Spleen (tissue), 11 donors: ENCODE results near the gene U2AF1. TPM values are rescaled to one million over a fixed set of nuclear protein-coding genes. Genes with fewer than 3 reads are reported as not detected.
"Not testable (repeated sequence)": the region's sequence is repeated elsewhere in the genome, so short reads cannot be mapped to it uniquely, and the experiment has no call there.

Source experiments
- DNase-seq: peaks from one replicate; pipeline ENCODE4 v3.0.0-alpha.2; 2020
- H3K27ac ChIP-seq, 8 donors: fragments of 200-600 bp; sonication (generic) in 7 of 8; 1 replicate in 4 of 8; 2 replicates in 4 of 8; pipeline versions ENCODE4 v1.5.0 to v1.8.0; 2016 to 2021; ENCODE audit warnings: inconsistent platforms in 4 of 8, mild to moderate bottlenecking in 4 of 8, moderate library complexity in 1 of 8
- H3K27me3 ChIP-seq, 7 donors: fragments of 200-600 bp; sonication (generic) in 6 of 7; replicated peaks in 1 of 7; 1 replicate in 4 of 7; 2 replicates in 3 of 7; pipeline versions ENCODE4 v1.5.0 to v1.8.0; 2016 to 2021; ENCODE audit warnings: inconsistent platforms in 3 of 7, mild to moderate bottlenecking in 1 of 7
- H3K36me3 ChIP-seq, 6 donors: fragments of 200-600 bp; sonication (generic) in 5 of 6; 1 replicate in 4 of 6; 2 replicates in 2 of 6; pipeline versions ENCODE4 v1.5.0 to v1.8.0; 2016 to 2021; ENCODE audit warnings: inconsistent platforms in 2 of 6
- H3K4me1 ChIP-seq, 6 donors: fragments of 200-600 bp; sonication (generic) in 5 of 6; 1 replicate in 3 of 6; 2 replicates in 3 of 6; pipeline versions ENCODE4 v1.5.0 to v1.8.0; 2016 to 2021; ENCODE audit warnings: inconsistent platforms in 3 of 6
- H3K4me3 ChIP-seq, 8 donors: fragments of 200-600 bp; sonication (generic) in 7 of 8; 1 replicate in 4 of 8; 2 replicates in 4 of 8; pipeline versions ENCODE4 v1.5.0 to v1.8.0; 2016 to 2021; ENCODE audit warnings: inconsistent platforms in 4 of 8, mild to moderate bottlenecking in 4 of 8, moderate library complexity in 2 of 8
- H3K9me3 ChIP-seq, 8 donors: fragments of 200-600 bp; sonication (generic) in 7 of 8; 1 replicate in 4 of 8; 2 replicates in 4 of 8; pipeline versions ENCODE4 v1.5.0 to v1.8.0; 2016 to 2021; ENCODE audit warnings: inconsistent platforms in 4 of 8
- WGBS, 5 donors: extraction: QIAGEN DNeasy Blood & Tissue Kit in 3 of 5; methylation state at CpG; one replicate each; pipeline versions ENCODE4 v1.1.5 to v1.1.7; 2013 to 2018; 5-methylcytosine and 5-hydroxymethylcytosine counted together
- intact Hi-C: fragments of 100-400 bp; cut with DNase I; formaldehyde crosslinking; loops from one replicate; pipeline ENCODE4 v1.15.0; 2023; ENCODE audit warnings: low total_unique reads
- polyA plus RNA-seq, 3 donors: library from polyadenylated mRNA; stranded (reverse); fragments of 200-250 nt; gene quantifications; one replicate each; pipeline ENCODE4 v1.2.1, GENCODE V29; 2013
- total RNA-seq, 7 donors: library from RNA; depleted of rRNA in 3 of 7; stranded (reverse); fragments of >200 nt in 3 of 7; fragmentation: NEBNext Ultra II Directional in 4 of 7; extraction: Animal tissue kit (Norgen Biotek cat#: 25700) in 4 of 7; gene quantifications; one replicate each; pipeline versions ENCODE4 v1.1.0 to v1.2.1, GENCODE V29; 2016 to 2021
- donor health status: healthy with polysubstance abuse.
- donor health status: DM: no; HTN: no; CAD: no; lungs with moderate emphysema.
- donor health status: DM: no; HTN: no; CAD: no.
- donor health status: Bipolar disorder and iron deficiency.
- donor health status: healthy.
- donor health status: DM: no; HTN: no; CAD: no.
- donor health status: DM: yes; HTN: yes; CAD: no.

Gene U2AF1
- total and polyA plus RNA-seq, 10 donors: 15.2 to 98.0 (median 51.3) TPM

- H3K27ac ChIP-seq, H3K9me3 ChIP-seq, H3K36me3 ChIP-seq, H3K4me1 ChIP-seq, intact Hi-C loops, H3K27me3 ChIP-seq, H3K4me3 ChIP-seq, DNase-seq: not testable (repeated sequence)
- WGBS, 5 donors: no CpG with 5 or more reads among the region's 24 CpGs
Observed at GRCh38 chr21:43082587-43083300, 24.6 kb downstream of the U2AF1 start.

- 0 to 9% methylated on average over 9 to 16 of the region's 28 CpGs; no CpG with 5 or more reads in 3 of the 5 donors for WGBS, 5 donors
- H3K4me3 ChIP-seq, intact Hi-C loops, H3K27me3 ChIP-seq, H3K4me1 ChIP-seq, H3K27ac ChIP-seq, DNase-seq, H3K36me3 ChIP-seq, H3K9me3 ChIP-seq: not testable (repeated sequence)
Observed at GRCh38 chr21:43076643-43077042, 30.7 kb downstream of the U2AF1 start.

GRCh38 chr21:43076023-43076637 lies 31.2 kb downstream of the U2AF1 start:
- H3K27me3 ChIP-seq, H3K9me3 ChIP-seq, DNase-seq, intact Hi-C loops, H3K4me1 ChIP-seq, H3K27ac ChIP-seq, H3K4me3 ChIP-seq, H3K36me3 ChIP-seq: not testable (repeated sequence)
- WGBS, 5 donors: no CpG with 5 or more reads among the region's 77 CpGs

GRCh38 chr21:43075170-43076022 lies 32.0 kb downstream of the U2AF1 start, which contains the start of gene CBS:
CBS (minus strand) TSS chr21:43075835; CDS start chr21:43072193, 3,642 bp downstream.
- H3K4me3 ChIP-seq, H3K4me1 ChIP-seq, H3K27ac ChIP-seq, H3K36me3 ChIP-seq, H3K9me3 ChIP-seq, intact Hi-C loops, DNase-seq, H3K27me3 ChIP-seq: not testable (repeated sequence)
- WGBS, 5 donors: no CpG with 5 or more reads among the region's 84 CpGs

- H3K4me1 ChIP-seq, H3K27me3 ChIP-seq, DNase-seq, H3K27ac ChIP-seq, H3K9me3 ChIP-seq, H3K4me3 ChIP-seq, intact Hi-C loops, H3K36me3 ChIP-seq: not testable (repeated sequence)
- no CpG with 5 or more reads among the region's 74 CpGs for WGBS, 5 donors
Observed at GRCh38 chr21:43074401-43075169, 32.8 kb downstream of the U2AF1 start.

- DNase-seq, intact Hi-C loops, H3K4me3 ChIP-seq, H3K27ac ChIP-seq, H3K27me3 ChIP-seq, H3K4me1 ChIP-seq, H3K36me3 ChIP-seq, H3K9me3 ChIP-seq: not testable (repeated sequence)
- WGBS, 5 donors: no CpG with 5 or more reads among the region's 11 CpGs
Observed at GRCh38 chr21:43072742-43073141, 34.6 kb downstream of the U2AF1 start.

GRCh38 chr21:43069682-43070081 lies 37.7 kb downstream of the U2AF1 start:
- DNase-seq, H3K36me3 ChIP-seq, H3K4me3 ChIP-seq, H3K4me1 ChIP-seq, H3K9me3 ChIP-seq, intact Hi-C loops, H3K27me3 ChIP-seq, H3K27ac ChIP-seq: not testable (repeated sequence)
- no CpG with 5 or more reads among the region's 10 CpGs for WGBS, 5 donors

- H3K27me3 ChIP-seq, H3K36me3 ChIP-seq, H3K4me1 ChIP-seq, H3K9me3 ChIP-seq, H3K4me3 ChIP-seq, H3K27ac ChIP-seq, intact Hi-C loops, DNase-seq: not testable (repeated sequence)
- WGBS, 5 donors: 76 to 100% (median 84%) methylated on average over 3 to 5 of the region's 12 CpGs
Observed at GRCh38 chr21:43068065-43068464, 39.3 kb downstream of the U2AF1 start.
